ENCODE data around the gene DMTF1.
"Not testable (repeated sequence)": the region's sequence is repeated elsewhere in the genome, so short reads cannot be mapped to it uniquely, and the experiment has no call there.

- TF ChIP-seq, protein P1, sequence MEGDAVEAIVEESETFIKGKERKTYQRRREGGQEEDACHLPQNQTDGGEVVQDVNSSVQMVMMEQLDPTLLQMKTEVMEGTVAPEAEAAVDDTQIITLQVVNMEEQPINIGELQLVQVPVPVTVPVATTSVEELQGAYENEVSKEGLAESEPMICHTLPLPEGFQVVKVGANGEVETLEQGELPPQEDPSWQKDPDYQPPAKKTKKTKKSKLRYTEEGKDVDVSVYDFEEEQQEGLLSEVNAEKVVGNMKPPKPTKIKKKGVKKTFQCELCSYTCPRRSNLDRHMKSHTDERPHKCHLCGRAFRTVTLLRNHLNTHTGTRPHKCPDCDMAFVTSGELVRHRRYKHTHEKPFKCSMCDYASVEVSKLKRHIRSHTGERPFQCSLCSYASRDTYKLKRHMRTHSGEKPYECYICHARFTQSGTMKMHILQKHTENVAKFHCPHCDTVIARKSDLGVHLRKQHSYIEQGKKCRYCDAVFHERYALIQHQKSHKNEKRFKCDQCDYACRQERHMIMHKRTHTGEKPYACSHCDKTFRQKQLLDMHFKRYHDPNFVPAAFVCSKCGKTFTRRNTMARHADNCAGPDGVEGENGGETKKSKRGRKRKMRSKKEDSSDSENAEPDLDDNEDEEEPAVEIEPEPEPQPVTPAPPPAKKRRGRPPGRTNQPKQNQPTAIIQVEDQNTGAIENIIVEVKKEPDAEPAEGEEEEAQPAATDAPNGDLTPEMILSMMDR (IDR thresholded peaks at IDR 0.05; ENCODE audit: poor library complexity) = not testable (repeated sequence)
- TF ChIP-seq EZH2 (IDR thresholded peaks at IDR 0.05; ENCODE audit: borderline replicate concordance) = not testable (repeated sequence)
These were observed 51.7 kb downstream of the DMTF1 start for GRCh38 chr7:87203929-87204328.

Measured in hepatocyte (in vitro differentiated cells).